IMR-90 (cell line): ENCODE results near the gene CACUL1. TPM values are rescaled to one million over a fixed set of nuclear protein-coding genes. Genes with fewer than 3 reads are reported as not detected.

Source experiments
- ATAC-seq: fragments of 200-7000 bp; cut with Tn5 transposase; 2 replicates; pipeline ENCODE4 v1.9.1; 2020; ENCODE audit warnings: low read depth, mild to moderate bottlenecking, moderate library complexity
- BruUV-seq: library from RNA; stranded (reverse); fragments of 400-500 nt; replicated peaks from 2 replicates; lab custom pipeline; 2021; lab: Mats Ljungman, UMichigan
- CTCF ChIA-PET: fragments of 300-600 bp; formaldehyde crosslinking; extraction: SDS; loops from one replicate; lab custom pipeline; 2021; ENCODE audit warnings: antibody characterized with exemption; lab: Yijun Ruan, JAX
- POLR2A ChIA-PET: fragments of 300-600 bp; sonication (Branson Sonifier 250); formaldehyde crosslinking; loops from one replicate; lab custom pipeline; 2022; ENCODE audit warnings: antibody characterized with exemption; ENCODE audit not compliant: unreplicated experiment; lab: Charles Lee
- DNase-seq: peaks from one replicate; pipeline ENCODE4 v3.0.0; 2013
- H2AFZ ChIP-seq: replicated peaks from 2 replicates; pipeline ENCODE3; 2013; ENCODE audit warnings: low read length, mild to moderate bottlenecking; ENCODE audit not compliant: poor library complexity
- H2AK5ac ChIP-seq: 2 replicates; pipeline ENCODE4 v1.6.1; 2013; ENCODE audit warnings: low read depth, low read length, inconsistent platforms
- H2AK9ac ChIP-seq: replicated peaks from 2 replicates; pipeline ENCODE3; 2013; ENCODE audit warnings: mild to moderate bottlenecking, low read depth, low read length, moderate library complexity; ENCODE audit not compliant: poor library complexity
- H2BK120ac ChIP-seq: 2 replicates; pipeline ENCODE4 v1.6.1; 2013; ENCODE audit warnings: low read depth, low read length, inconsistent platforms
- H2BK15ac ChIP-seq: 3 replicates; pipeline ENCODE4 v1.6.1; 2013; ENCODE audit warnings: low read depth, low read length, inconsistent platforms
- H2BK20ac ChIP-seq: 2 replicates; pipeline ENCODE4 v1.6.1; 2013; ENCODE audit warnings: low read depth, mild to moderate bottlenecking, inconsistent platforms, low read length, moderate library complexity
- H2BK5ac ChIP-seq: 2 replicates; pipeline ENCODE4 v1.6.1; 2013; ENCODE audit warnings: mild to moderate bottlenecking, low read depth, low read length, inconsistent platforms; ENCODE audit not compliant: poor library complexity, severe bottlenecking
- H3K14ac ChIP-seq: replicated peaks from 2 replicates; pipeline ENCODE4 v1.6.1; 2013; ENCODE audit warnings: low read depth, low read length, inconsistent platforms
- H3K18ac ChIP-seq: 2 replicates; pipeline ENCODE4 v1.6.1; 2013; ENCODE audit warnings: low read depth, low read length, control low read depth
- H3K23ac ChIP-seq: 2 replicates; pipeline ENCODE4 v1.6.1; 2013; ENCODE audit warnings: low read depth, low read length, inconsistent platforms
- H3K27ac ChIP-seq: 2 replicates; pipeline ENCODE4 v1.5.1; 2013; ENCODE audit warnings: mild to moderate bottlenecking, control low read depth, low read length; ENCODE audit not compliant: insufficient read depth
- H3K27me3 ChIP-seq: 2 replicates; pipeline ENCODE4 v1.6.1; 2013; ENCODE audit warnings: low read length; ENCODE audit not compliant: control insufficient read depth, insufficient read depth
- H3K36me3 ChIP-seq: 2 replicates; pipeline ENCODE4 v1.6.1; 2013; ENCODE audit warnings: low read length, mixed read lengths; ENCODE audit not compliant: control insufficient read depth, insufficient read depth
- H3K4ac ChIP-seq: 2 replicates; pipeline ENCODE4 v1.6.1; 2013; ENCODE audit warnings: low read depth, low read length, inconsistent platforms
- H3K4me1 ChIP-seq: 2 replicates; pipeline ENCODE4 v1.6.1; 2013; ENCODE audit warnings: low read length, mixed read lengths; ENCODE audit not compliant: control insufficient read depth, insufficient read depth
- H3K4me2 ChIP-seq: 2 replicates; pipeline ENCODE4 v1.6.1; 2013; ENCODE audit warnings: low read depth, mild to moderate bottlenecking, control low read depth, low read length, moderate library complexity
- H3K4me3 ChIP-seq: 2 replicates; pipeline ENCODE4 v1.5.1; 2013; ENCODE audit warnings: low read depth, mild to moderate bottlenecking, control low read depth, low read length, moderate library complexity; ENCODE audit not compliant: insufficient read depth
- H3K56ac ChIP-seq: 2 replicates; pipeline ENCODE4 v1.6.1; 2013; ENCODE audit warnings: low read length, inconsistent platforms; ENCODE audit not compliant: insufficient read depth; ENCODE audit errors: extremely low read depth
- H3K79me1 ChIP-seq, 2 experiments: 2 replicates each; pipeline ENCODE4 v1.6.1; 2013; ENCODE audit warnings: low read length in 2 of 2, inconsistent platforms in 1 of 2, low read depth in 1 of 2
- H3K9ac ChIP-seq: 2 replicates; pipeline ENCODE4 v1.6.1; 2013; ENCODE audit warnings: low read depth, low read length, control low read depth
- H3K9me1 ChIP-seq: 2 replicates; pipeline ENCODE4 v1.6.1; 2013; ENCODE audit warnings: low read length, inconsistent platforms; ENCODE audit not compliant: insufficient read depth
- H3K9me3 ChIP-seq: 2 replicates; pipeline ENCODE4 v1.6.1; 2013; ENCODE audit warnings: low read length; ENCODE audit not compliant: control insufficient read depth, insufficient read depth
- H4K20me1 ChIP-seq: 2 replicates; pipeline ENCODE4 v1.6.1; 2013; ENCODE audit warnings: low read length, inconsistent platforms; ENCODE audit not compliant: insufficient read depth
- H4K5ac ChIP-seq: 2 replicates; pipeline ENCODE4 v1.6.1; 2013; ENCODE audit warnings: mild to moderate bottlenecking, low read depth, low read length, control low read depth
- H4K8ac ChIP-seq, 2 experiments: 2 replicates each; pipeline ENCODE4 v1.6.1; 2013; ENCODE audit warnings: low read depth in 2 of 2, low read length in 2 of 2, control low read depth in 1 of 2, inconsistent platforms in 1 of 2
- H4K91ac ChIP-seq: 2 replicates; pipeline ENCODE4 v1.6.1; 2013; ENCODE audit warnings: low read depth, low read length, inconsistent platforms; ENCODE audit not compliant: insufficient read depth
- CEBPB ChIP-seq: IDR thresholded peaks from 2 replicates; pipeline ENCODE4 v1.6.1; 2012; ENCODE audit warnings: low read depth, low read length, improper control_type of control experiment
- FOS ChIP-seq: fragments of 150-350 bp; IDR thresholded peaks from 2 replicates; pipeline ENCODE4 v1.6.1; 2016; ENCODE audit warnings: low read depth, low read length
- MAZ ChIP-seq: IDR thresholded peaks from 2 replicates; pipeline ENCODE4 v1.6.1; 2012; ENCODE audit warnings: low read depth, mild to moderate bottlenecking, low read length, improper control_type of control experiment, moderate library complexity, borderline replicate concordance
- MXI1 ChIP-seq: IDR thresholded peaks from 2 replicates; pipeline ENCODE4 v1.6.1; 2012; ENCODE audit warnings: low read depth, mild to moderate bottlenecking, low read length, moderate library complexity, borderline replicate concordance
- SMC3 ChIP-seq: fragments of 150-350 bp; IDR thresholded peaks from 2 replicates; pipeline ENCODE4 v1.6.1; 2016; ENCODE audit warnings: low read depth, mild to moderate bottlenecking, antibody characterized with exemption, low read length, moderate library complexity
- WGBS, 2 experiments: methylation state at CpG; one replicate each; pipeline versions ENCODE4 v1.1.5 to v1.1.7; 2013; ENCODE audit warnings: missing lambda C conversion rate in 2 of 2; ENCODE audit not compliant: insufficient read length in 1 of 2; ENCODE audit errors: extremely low coverage in 2 of 2; 5-methylcytosine and 5-hydroxymethylcytosine counted together
- dilution Hi-C: fragments of 300-500 bp; cut with HindIII; formaldehyde crosslinking; loops from one replicate; pipeline ENCODE4 v1.14.3; 2018; ENCODE audit warnings: low sequenced_read_pairs; ENCODE audit not compliant: unreplicated experiment
- in situ Hi-C: fragments of 300-500 bp; cut with MboI; formaldehyde crosslinking; loops from 3 replicates; pipeline ENCODE4 v1.14.3; 2019; ENCODE audit warnings: low sequenced_read_pairs, inconsistent platforms, mixed read lengths
- intact Hi-C: fragments of 100-400 bp; cut with micrococcal nuclease; formaldehyde crosslinking; loops from 2 replicates; pipeline ENCODE4 v1.10.0; 2022
- polyA plus RNA-seq, 3 experiments: library from polyadenylated mRNA; depleted of rRNA; stranded (reverse); fragments of >200 nt; gene quantifications; 2 replicates each; pipeline ENCODE4 v1.2.3, GENCODE V29; 2012; ENCODE audit warnings: low replicate concordance in 1 of 3
- total RNA-seq: library from RNA; depleted of rRNA; stranded (reverse); fragments of >200 nt; gene quantifications from 2 replicates; pipeline ENCODE4 v1.2.3, GENCODE V29; 2012
- TF ChIP-seq, protein P1 (sequence below): fragments of 150-350 bp; IDR thresholded peaks from 2 replicates; pipeline ENCODE4 v1.6.1; 2017; ENCODE audit warnings: mild to moderate bottlenecking, antibody characterized with exemption, low read length, low read depth
- TF ChIP-seq, protein P2 (sequence below): conservative IDR thresholded peaks from 2 replicates; pipeline ENCODE4 v1.5.1; 2012; ENCODE audit warnings: mild to moderate bottlenecking, low read depth, low read length, improper control_type of control experiment
- TF ChIP-seq, protein P3 (sequence below): fragments of 150-350 bp; IDR thresholded peaks from 2 replicates; pipeline ENCODE4 v1.6.1; 2016; ENCODE audit warnings: low read depth, mild to moderate bottlenecking, low read length, moderate library complexity, borderline replicate concordance

The CACUL1 gene
- total and polyA plus RNA-seq, 2 of the 4 experiments (the other 2 are of a cell fraction), result 5.3 to 23.5 TPM

DNA sequence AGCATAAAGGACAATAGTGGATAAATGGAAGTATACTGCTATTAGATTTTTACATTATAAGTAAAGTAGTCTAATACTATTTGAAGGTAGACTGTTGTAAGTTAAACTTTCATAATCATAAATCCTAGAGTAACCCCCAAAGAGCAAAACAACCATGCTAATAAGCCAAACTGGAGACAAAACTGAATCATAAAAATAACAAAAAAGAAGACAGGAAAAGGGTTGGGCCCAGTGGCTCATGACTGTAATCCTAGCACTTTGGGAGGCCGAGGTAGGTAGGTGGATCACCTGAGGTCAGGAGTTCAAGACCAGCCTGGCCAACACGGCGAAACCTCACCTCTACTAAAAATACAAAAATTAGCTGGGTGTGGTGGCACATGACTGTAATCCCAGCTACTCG lies 9.7 kb downstream of the CACUL1 start:
- ATAC-seq, result no peak
- Histone ChIP-seq H3K23ac (no peak overlapping the region), H3K36me3 (peaks cover 3% of the 10 kb centered on the region; the same call in 1 of the 2 replicates), H3K4me1 (peaks cover 10% of the 10 kb centered on the region), H3K4ac (no peak overlapping the region), H2BK120ac (no peak overlapping the region), H2AFZ (no peak overlapping the region), H3K4me3 (no peak overlapping the region), H4K5ac (no peak overlapping the region), H3K9ac (no peak overlapping the region), H3K18ac (no peak overlapping the region), H3K56ac (no peak overlapping the region), H3K9me3 (no peaks in the 10 kb centered on the region), H2BK5ac (no peak overlapping the region), H4K8ac (no peak overlapping the region), H4K91ac (no peak overlapping the region), H2AK5ac (no peak overlapping the region), H3K27me3 (no peaks in the 10 kb centered on the region), H3K14ac (no peak overlapping the region), H3K9me1 (peaks cover 6% of the 10 kb centered on the region; the same call in 1 of the 2 replicates), H2BK20ac (no peak overlapping the region), H3K27ac (no peak overlapping the region), H3K4me2 (no peak overlapping the region), H2BK15ac (no peak overlapping the region), H2AK9ac (no peak overlapping the region), H4K20me1 (peaks cover 50% of the 10 kb centered on the region), H3K79me1 (peaks cover 10 to 58% of the 10 kb centered on the region in 2 experiments)
- in situ Hi-C loops, result loop anchor here (25.0 kb wide), 1 partner anchor 442 kb away; the partner anchor contains the start of gene PRDX3
- ChIA-PET POLR2A (no interaction called here), CTCF (no interaction called here)
- TF ChIP-seq SMC3, result no peak
- TF ChIP-seq, protein P1, sequence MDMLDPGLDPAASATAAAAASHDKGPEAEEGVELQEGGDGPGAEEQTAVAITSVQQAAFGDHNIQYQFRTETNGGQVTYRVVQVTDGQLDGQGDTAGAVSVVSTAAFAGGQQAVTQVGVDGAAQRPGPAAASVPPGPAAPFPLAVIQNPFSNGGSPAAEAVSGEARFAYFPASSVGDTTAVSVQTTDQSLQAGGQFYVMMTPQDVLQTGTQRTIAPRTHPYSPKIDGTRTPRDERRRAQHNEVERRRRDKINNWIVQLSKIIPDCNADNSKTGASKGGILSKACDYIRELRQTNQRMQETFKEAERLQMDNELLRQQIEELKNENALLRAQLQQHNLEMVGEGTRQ, result no peak
- TF ChIP-seq FOS, result no peak
- TF ChIP-seq, protein P2, sequence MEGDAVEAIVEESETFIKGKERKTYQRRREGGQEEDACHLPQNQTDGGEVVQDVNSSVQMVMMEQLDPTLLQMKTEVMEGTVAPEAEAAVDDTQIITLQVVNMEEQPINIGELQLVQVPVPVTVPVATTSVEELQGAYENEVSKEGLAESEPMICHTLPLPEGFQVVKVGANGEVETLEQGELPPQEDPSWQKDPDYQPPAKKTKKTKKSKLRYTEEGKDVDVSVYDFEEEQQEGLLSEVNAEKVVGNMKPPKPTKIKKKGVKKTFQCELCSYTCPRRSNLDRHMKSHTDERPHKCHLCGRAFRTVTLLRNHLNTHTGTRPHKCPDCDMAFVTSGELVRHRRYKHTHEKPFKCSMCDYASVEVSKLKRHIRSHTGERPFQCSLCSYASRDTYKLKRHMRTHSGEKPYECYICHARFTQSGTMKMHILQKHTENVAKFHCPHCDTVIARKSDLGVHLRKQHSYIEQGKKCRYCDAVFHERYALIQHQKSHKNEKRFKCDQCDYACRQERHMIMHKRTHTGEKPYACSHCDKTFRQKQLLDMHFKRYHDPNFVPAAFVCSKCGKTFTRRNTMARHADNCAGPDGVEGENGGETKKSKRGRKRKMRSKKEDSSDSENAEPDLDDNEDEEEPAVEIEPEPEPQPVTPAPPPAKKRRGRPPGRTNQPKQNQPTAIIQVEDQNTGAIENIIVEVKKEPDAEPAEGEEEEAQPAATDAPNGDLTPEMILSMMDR, result no peak
- TF ChIP-seq MXI1, result no peak
- no peak for TF ChIP-seq MAZ
- TF ChIP-seq, protein P3, sequence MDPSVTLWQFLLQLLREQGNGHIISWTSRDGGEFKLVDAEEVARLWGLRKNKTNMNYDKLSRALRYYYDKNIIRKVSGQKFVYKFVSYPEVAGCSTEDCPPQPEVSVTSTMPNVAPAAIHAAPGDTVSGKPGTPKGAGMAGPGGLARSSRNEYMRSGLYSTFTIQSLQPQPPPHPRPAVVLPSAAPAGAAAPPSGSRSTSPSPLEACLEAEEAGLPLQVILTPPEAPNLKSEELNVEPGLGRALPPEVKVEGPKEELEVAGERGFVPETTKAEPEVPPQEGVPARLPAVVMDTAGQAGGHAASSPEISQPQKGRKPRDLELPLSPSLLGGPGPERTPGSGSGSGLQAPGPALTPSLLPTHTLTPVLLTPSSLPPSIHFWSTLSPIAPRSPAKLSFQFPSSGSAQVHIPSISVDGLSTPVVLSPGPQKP, result no peak
- no peak for TF ChIP-seq CEBPB
- no CpG with 5 or more reads among the region's 4 CpGs for WGBS, 2 experiments
- dilution Hi-C loops, result no loop called here
- BruUV-seq, result no TSS peak
- no peak for DNase-seq
- intact Hi-C loops, result loop anchor here (10.0 kb wide), 1 partner anchor 700 kb away; the partner anchor contains the start of gene RAB11FIP2
